GM18909 (cell line): ENCODE measurements around the gene ASB5.
"Not testable (repeated sequence)": the region's sequence is repeated elsewhere in the genome, so short reads cannot be mapped to it uniquely, and the experiment has no call there.

Experiments used
- ATAC-seq: cut with Tn5 transposase; IDR thresholded peaks from one replicate; pipeline ENCODE4 v1.9.1; 2021; ENCODE audit warnings: mild to moderate bottlenecking; ENCODE audit not compliant: unreplicated experiment, poor library complexity

Gene ASB5

GRCh38 chr4:176229645-176230044 lies 39.4 kb downstream of the ASB5 start:
- no peak for ATAC-seq

GRCh38 chr4:176226736-176227135 lies 42.3 kb downstream of the ASB5 start:
- no peak for ATAC-seq

- ATAC-seq, result no peak
Measured at GRCh38 chr4:176223561-176223960, 45.5 kb downstream of the ASB5 start.

- no peak for ATAC-seq
Measured at GRCh38 chr4:176222149-176222548, 46.9 kb downstream of the ASB5 start.

GRCh38 chr4:176217510-176217909 lies 51.5 kb downstream of the ASB5 start:
- ATAC-seq, result no peak

- not testable (repeated sequence) for ATAC-seq
Measured at GRCh38 chr4:176212351-176212750, 56.7 kb downstream of the ASB5 start.

GRCh38 chr4:176210579-176211296 lies 58.3 kb downstream of the ASB5 start:
- ATAC-seq, result no peak

GRCh38 chr4:176210101-176210500 lies 58.9 kb downstream of the ASB5 start:
- ATAC-seq, result no peak

- no peak for ATAC-seq
Measured at GRCh38 chr4:176209535-176209934, 59.5 kb downstream of the ASB5 start.

- ATAC-seq, result no peak
Measured at GRCh38 chr4:176207839-176208238, 61.2 kb downstream of the ASB5 start.

GRCh38 chr4:176205299-176205698 lies 63.7 kb downstream of the ASB5 start:
- ATAC-seq, result no peak

- ATAC-seq, result no peak
Measured at GRCh38 chr4:176198316-176198903, 70.6 kb downstream of the ASB5 start.

GRCh38 chr4:176195184-176195978 lies 73.6 kb downstream of the ASB5 start, which contains the start of gene SPATA4:
Gene SPATA4 (minus strand): TSS chr4:176195585. CDS start chr4:176195562, 23 bp downstream.
- peak; percentile 99 for ATAC-seq

GRCh38 chr4:176193938-176194337 lies 75.1 kb downstream of the ASB5 start:
- no peak for ATAC-seq

- ATAC-seq, result no peak
Measured at GRCh38 chr4:176193126-176193525, 75.9 kb downstream of the ASB5 start.

- ATAC-seq, result no peak
Measured at GRCh38 chr4:176191974-176192373, 77.0 kb downstream of the ASB5 start.

- no peak for ATAC-seq
Measured at GRCh38 chr4:176189891-176190795, 78.9 kb downstream of the ASB5 start.

- ATAC-seq, result no peak
Measured at GRCh38 chr4:176188654-176189053, 80.4 kb downstream of the ASB5 start.

GRCh38 chr4:176187624-176188023 lies 81.4 kb downstream of the ASB5 start:
- no peak for ATAC-seq
